ENCODE results near the gene UGT1A7.
"Not testable (repeated sequence)": the region's sequence is repeated elsewhere in the genome, so short reads cannot be mapped to it uniquely, and the experiment has no call there.

UGT1A7 gene

GRCh38 chr2:233699424-233700027 is 17.8 kb downstream of the UGT1A7 start:
- no peak overlapping the region for H3K4me3 ChIP-seq (ENCODE audit: low read depth, low read length)

DNA sequence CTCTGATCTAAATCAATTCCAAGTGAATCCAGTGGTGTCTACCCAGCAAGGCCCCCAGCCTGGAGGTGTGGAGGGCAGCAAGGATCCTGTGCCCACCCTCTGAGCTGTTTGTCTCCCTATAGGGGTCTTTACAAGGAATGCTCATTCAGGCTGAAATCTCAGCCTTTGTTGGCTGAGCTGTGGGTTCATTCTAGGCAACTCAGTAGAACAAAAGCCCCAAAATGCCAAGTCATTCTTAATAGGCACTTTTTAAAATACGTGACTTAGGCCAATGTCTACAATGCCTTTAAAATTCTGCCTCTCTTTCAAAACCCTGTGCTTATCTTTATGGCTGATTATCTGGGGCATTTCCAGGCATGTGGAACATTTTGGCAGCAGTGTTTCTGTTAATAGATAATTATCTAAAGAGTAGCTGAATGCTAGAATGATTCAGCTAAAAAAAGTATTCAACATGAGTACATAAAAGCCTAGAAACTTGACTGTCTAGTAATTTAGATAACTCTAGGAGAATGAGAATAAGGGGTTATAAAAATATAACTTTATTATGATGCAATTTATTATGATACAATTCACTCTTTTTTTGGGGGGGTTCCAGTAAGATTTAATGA is 18.4 kb downstream of the UGT1A7 start:
- no peak for TF ChIP-seq CTCF (IDR thresholded peaks at IDR 0.05; ENCODE audit: low read depth, low read length, missing control alignments)
- no peak overlapping the region for H3K4me3 ChIP-seq (ENCODE audit: low read depth, low read length)
- DNase-seq (ENCODE audit: low read depth), result no peak
- in situ Hi-C loops (cut with HindIII; ENCODE audit: low sequenced_read_pairs), result no loop called here

More at GRCh38 chr2:233699424-233700027, 17.8 kb downstream of the UGT1A7 start:
- in situ Hi-C loops (cut with HindIII; ENCODE audit: low sequenced_read_pairs), result no loop called here
- no peak for DNase-seq (ENCODE audit: low read depth)
- TF ChIP-seq CTCF (IDR thresholded peaks at IDR 0.05; ENCODE audit: low read depth, low read length, missing control alignments), result no peak

GRCh38 chr2:233700842-233701241 is 19.1 kb downstream of the UGT1A7 start:
- in situ Hi-C loops (cut with HindIII; ENCODE audit: low sequenced_read_pairs); DNase-seq (ENCODE audit: low read depth); H3K4me3 ChIP-seq (ENCODE audit: low read depth, low read length): not testable (repeated sequence)

- no peak overlapping the region for H3K4me3 ChIP-seq (ENCODE audit: low read depth, low read length)
- DNase-seq (ENCODE audit: low read depth), result no peak
- in situ Hi-C loops (cut with HindIII; ENCODE audit: low sequenced_read_pairs), result no loop called here
- TF ChIP-seq CTCF (IDR thresholded peaks at IDR 0.05; ENCODE audit: low read depth, low read length, missing control alignments), result no peak
Measured at GRCh38 chr2:233702238-233702637, 20.5 kb downstream of the UGT1A7 start.

GRCh38 chr2:233705911-233706506 is 24.3 kb downstream of the UGT1A7 start:
- no peak overlapping the region for H3K4me3 ChIP-seq (ENCODE audit: low read depth, low read length)
- in situ Hi-C loops (cut with HindIII; ENCODE audit: low sequenced_read_pairs), result no loop called here
- no peak for TF ChIP-seq CTCF (IDR thresholded peaks at IDR 0.05; ENCODE audit: low read depth, low read length, missing control alignments)
- no peak for DNase-seq (ENCODE audit: low read depth)

- in situ Hi-C loops (cut with HindIII; ENCODE audit: low sequenced_read_pairs), result no loop called here
- no peak for TF ChIP-seq CTCF (IDR thresholded peaks at IDR 0.05; ENCODE audit: low read depth, low read length, missing control alignments)
- no peak for DNase-seq (ENCODE audit: low read depth)
- no peak overlapping the region for H3K4me3 ChIP-seq (ENCODE audit: low read depth, low read length)
Measured at GRCh38 chr2:233706720-233707119, 25.0 kb downstream of the UGT1A7 start.

All from astrocyte of the cerebellum (primary cell).